ENCODE data around the gene PLEKHD1. TPM values are rescaled to one million over a fixed set of nuclear protein-coding genes. Genes with fewer than 3 reads are reported as not detected.

Gene PLEKHD1
- total RNA-seq, 1 experiment from 2014 or later, result 0.37 TPM

GRCh38 chr14:69471436-69471835, 13.1 kb upstream of the PLEKHD1 start:
- Histone ChIP-seq H3K4me3 (ENCODE audit: low read depth, low read length, poor library complexity, severe bottlenecking) (no peak overlapping the region), H3K9me3 (ENCODE audit: low read depth, low read length, poor library complexity, severe bottlenecking) (no peaks in the 10 kb centered on the region), H3K27me3 (replicated peaks; ENCODE audit: insufficient read depth, low read depth, low read length, poor library complexity) (no peaks in the 10 kb centered on the region), H3K36me3 (ENCODE audit: insufficient read depth, low read length, poor library complexity, severe bottlenecking) (no peaks in the 10 kb centered on the region), H3K27ac (ENCODE audit: low read depth, low read length, poor library complexity, severe bottlenecking) (no peak overlapping the region), H3K4me1 (ENCODE audit: insufficient read depth, low read length, poor library complexity, severe bottlenecking) (no peaks in the 10 kb centered on the region)
- no peak for TF ChIP-seq EZH2 (IDR thresholded peaks at IDR 0.05; ENCODE audit: borderline replicate concordance, low read depth, low read length, poor library complexity, severe bottlenecking)
- TF ChIP-seq CTCF (conservative IDR thresholded peaks at IDR 0.05; ENCODE audit: low read depth, low read length), result no peak
- intact Hi-C loops (cut with micrococcal nuclease; ENCODE audit: unreplicated experiment), result no loop called here
- no peak for DNase-seq (ENCODE audit: low spot score)
- ChIA-PET CTCF (no interaction called here), POLR2A (ENCODE audit: low non-redundant PET) (no interaction called here)
- BruUV-seq (replicated peaks), result no TSS peak

GRCh38 chr14:69471916-69472315, 12.6 kb upstream of the PLEKHD1 start:
- POLR2A ChIA-PET (ENCODE audit: low non-redundant PET), result no interaction called here

GRCh38 chr14:69473260-69473659, 11.3 kb upstream of the PLEKHD1 start:
- Histone ChIP-seq H3K4me3 (ENCODE audit: low read depth, low read length, poor library complexity, severe bottlenecking) (no peak overlapping the region), H3K27me3 (replicated peaks; ENCODE audit: insufficient read depth, low read depth, low read length, poor library complexity) (no peaks in the 10 kb centered on the region), H3K36me3 (ENCODE audit: insufficient read depth, low read length, poor library complexity, severe bottlenecking) (no peaks in the 10 kb centered on the region), H3K9me3 (ENCODE audit: low read depth, low read length, poor library complexity, severe bottlenecking) (no peaks in the 10 kb centered on the region), H3K27ac (ENCODE audit: low read depth, low read length, poor library complexity, severe bottlenecking) (no peak overlapping the region), H3K4me1 (ENCODE audit: insufficient read depth, low read length, poor library complexity, severe bottlenecking) (no peaks in the 10 kb centered on the region)
- no peak for DNase-seq (ENCODE audit: low spot score)
- ChIA-PET POLR2A (ENCODE audit: low non-redundant PET) (no interaction called here), CTCF (no interaction called here)
- TF ChIP-seq CTCF (conservative IDR thresholded peaks at IDR 0.05; ENCODE audit: low read depth, low read length) (no peak), EZH2 (IDR thresholded peaks at IDR 0.05; ENCODE audit: borderline replicate concordance, low read depth, low read length, poor library complexity, severe bottlenecking) (no peak)
- intact Hi-C loops (cut with micrococcal nuclease; ENCODE audit: unreplicated experiment), result no loop called here
- BruUV-seq (replicated peaks), result no TSS peak

More at GRCh38 chr14:69471916-69472315, 12.6 kb upstream of the PLEKHD1 start:
- TF ChIP-seq CTCF (conservative IDR thresholded peaks at IDR 0.05; ENCODE audit: low read depth, low read length) (no peak), EZH2 (IDR thresholded peaks at IDR 0.05; ENCODE audit: borderline replicate concordance, low read depth, low read length, poor library complexity, severe bottlenecking) (no peak)
- Histone ChIP-seq H3K9me3 (ENCODE audit: low read depth, low read length, poor library complexity, severe bottlenecking) (no peaks in the 10 kb centered on the region), H3K4me1 (ENCODE audit: insufficient read depth, low read length, poor library complexity, severe bottlenecking) (no peaks in the 10 kb centered on the region), H3K27me3 (replicated peaks; ENCODE audit: insufficient read depth, low read depth, low read length, poor library complexity) (no peaks in the 10 kb centered on the region), H3K27ac (ENCODE audit: low read depth, low read length, poor library complexity, severe bottlenecking) (no peak overlapping the region), H3K36me3 (ENCODE audit: insufficient read depth, low read length, poor library complexity, severe bottlenecking) (no peaks in the 10 kb centered on the region), H3K4me3 (ENCODE audit: low read depth, low read length, poor library complexity, severe bottlenecking) (no peak overlapping the region)
- DNase-seq (ENCODE audit: low spot score), result no peak
- intact Hi-C loops (cut with micrococcal nuclease; ENCODE audit: unreplicated experiment), result no loop called here
- CTCF ChIA-PET, result no interaction called here
- no TSS peak for BruUV-seq (replicated peaks)
